Mammary epithelial cell (primary cell): ENCODE data around the gene LANCL2.

Experiments
- CTCF ChIP-seq, 2 donors: IDR thresholded peaks in 1 of 2; conservative IDR thresholded peaks in 1 of 2; 2 replicates each; pipeline ENCODE4 v1.5.1; 2011 to 2012; ENCODE audit warnings: inconsistent platforms in 2 of 2, low read length in 2 of 2, mild to moderate bottlenecking in 2 of 2, control low read depth in 1 of 2, low read depth in 1 of 2; ENCODE audit not compliant: insufficient read depth in 1 of 2; ENCODE audit errors: extremely low read depth in 1 of 2
- EZH2 ChIP-seq: IDR thresholded peaks from 2 replicates; pipeline ENCODE4 v1.6.1; 2012; ENCODE audit warnings: low read length, inconsistent platforms, borderline replicate concordance

GRCh38 chr7:55396233-55396785 lies 31.2 kb downstream of the LANCL2 start:
- TF ChIP-seq CTCF (conservative IDR thresholded peaks at IDR 0.05 in 1 of 2, IDR thresholded peaks at IDR 0.05 in 1 of 2; ENCODE audit: extremely low read depth in 1 of 2, insufficient read depth in 1 of 2, low read depth in 1 of 2, low read length in 2 of 2), result no peak
- no peak for TF ChIP-seq EZH2
